ENCODE data around the gene PLEKHG4B.

- no peak for TF ChIP-seq POLR2A (IDR thresholded peaks at IDR 0.05)
- TF ChIP-seq, protein P1, sequence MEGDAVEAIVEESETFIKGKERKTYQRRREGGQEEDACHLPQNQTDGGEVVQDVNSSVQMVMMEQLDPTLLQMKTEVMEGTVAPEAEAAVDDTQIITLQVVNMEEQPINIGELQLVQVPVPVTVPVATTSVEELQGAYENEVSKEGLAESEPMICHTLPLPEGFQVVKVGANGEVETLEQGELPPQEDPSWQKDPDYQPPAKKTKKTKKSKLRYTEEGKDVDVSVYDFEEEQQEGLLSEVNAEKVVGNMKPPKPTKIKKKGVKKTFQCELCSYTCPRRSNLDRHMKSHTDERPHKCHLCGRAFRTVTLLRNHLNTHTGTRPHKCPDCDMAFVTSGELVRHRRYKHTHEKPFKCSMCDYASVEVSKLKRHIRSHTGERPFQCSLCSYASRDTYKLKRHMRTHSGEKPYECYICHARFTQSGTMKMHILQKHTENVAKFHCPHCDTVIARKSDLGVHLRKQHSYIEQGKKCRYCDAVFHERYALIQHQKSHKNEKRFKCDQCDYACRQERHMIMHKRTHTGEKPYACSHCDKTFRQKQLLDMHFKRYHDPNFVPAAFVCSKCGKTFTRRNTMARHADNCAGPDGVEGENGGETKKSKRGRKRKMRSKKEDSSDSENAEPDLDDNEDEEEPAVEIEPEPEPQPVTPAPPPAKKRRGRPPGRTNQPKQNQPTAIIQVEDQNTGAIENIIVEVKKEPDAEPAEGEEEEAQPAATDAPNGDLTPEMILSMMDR (IDR thresholded peaks at IDR 0.05) = no peak
These were observed 18.0 kb upstream of the PLEKHG4B start for GRCh38 chr5:73768-74502.
